ENCODE results near the gene ALKBH3. TPM values are rescaled to one million over a fixed set of nuclear protein-coding genes. Genes with fewer than 3 reads are reported as not detected.

Gene ALKBH3
- total and polyA plus RNA-seq, 10 of the 15 experiments (the other 5 are each of a cell fraction or from before 2014, with no cell fraction given) = 22.1 to 50.8 (median 38.5) TPM

- Histone ChIP-seq H3K9ac (ENCODE audit: control insufficient read depth, insufficient read depth, low read length) (no peak overlapping the region), H3K36me3 (ENCODE audit: control insufficient read depth in 2 of 2, insufficient read depth in 2 of 2, low read length in 1 of 2) (no peaks in the 10 kb centered on the region), H3K27me3 (replicated peaks in 1 of 2; ENCODE audit: control insufficient read depth in 2 of 2, insufficient read depth in 2 of 2, low read length in 1 of 2) (peaks cover 3 to 5% of the 10 kb centered on the region in 2 experiments), H3K27ac (ENCODE audit: control insufficient read depth, insufficient read depth) (no peak overlapping the region), H4K20me1 (ENCODE audit: control insufficient read depth, insufficient read depth) (no peaks in the 10 kb centered on the region), H3K4me1 (ENCODE audit: control insufficient read depth, insufficient read depth, low read length) (no peaks in the 10 kb centered on the region), H3K9me3 (replicated peaks; ENCODE audit: control insufficient read depth, insufficient read depth, low read length) (no peaks in the 10 kb centered on the region), H3K4me2 (ENCODE audit: control insufficient read depth, insufficient read depth) (no peak overlapping the region), H3K79me2 (ENCODE audit: control insufficient read depth, insufficient read depth, low read length) (no peaks in the 10 kb centered on the region), H3K4me3 (no peak overlapping the region), H2AFZ (ENCODE audit: control insufficient read depth, low read depth, low read length) (no peak overlapping the region)
- no TSS peak for BruUV-seq (replicated peaks)
- intact Hi-C loops (cut with micrococcal nuclease; ENCODE audit: unreplicated experiment) = no loop called here
- TF ChIP-seq ZNF384 (IDR thresholded peaks at IDR 0.05; ENCODE audit: borderline replicate concordance, low read depth, low read length) = no peak
- TF ChIP-seq, protein P1, sequence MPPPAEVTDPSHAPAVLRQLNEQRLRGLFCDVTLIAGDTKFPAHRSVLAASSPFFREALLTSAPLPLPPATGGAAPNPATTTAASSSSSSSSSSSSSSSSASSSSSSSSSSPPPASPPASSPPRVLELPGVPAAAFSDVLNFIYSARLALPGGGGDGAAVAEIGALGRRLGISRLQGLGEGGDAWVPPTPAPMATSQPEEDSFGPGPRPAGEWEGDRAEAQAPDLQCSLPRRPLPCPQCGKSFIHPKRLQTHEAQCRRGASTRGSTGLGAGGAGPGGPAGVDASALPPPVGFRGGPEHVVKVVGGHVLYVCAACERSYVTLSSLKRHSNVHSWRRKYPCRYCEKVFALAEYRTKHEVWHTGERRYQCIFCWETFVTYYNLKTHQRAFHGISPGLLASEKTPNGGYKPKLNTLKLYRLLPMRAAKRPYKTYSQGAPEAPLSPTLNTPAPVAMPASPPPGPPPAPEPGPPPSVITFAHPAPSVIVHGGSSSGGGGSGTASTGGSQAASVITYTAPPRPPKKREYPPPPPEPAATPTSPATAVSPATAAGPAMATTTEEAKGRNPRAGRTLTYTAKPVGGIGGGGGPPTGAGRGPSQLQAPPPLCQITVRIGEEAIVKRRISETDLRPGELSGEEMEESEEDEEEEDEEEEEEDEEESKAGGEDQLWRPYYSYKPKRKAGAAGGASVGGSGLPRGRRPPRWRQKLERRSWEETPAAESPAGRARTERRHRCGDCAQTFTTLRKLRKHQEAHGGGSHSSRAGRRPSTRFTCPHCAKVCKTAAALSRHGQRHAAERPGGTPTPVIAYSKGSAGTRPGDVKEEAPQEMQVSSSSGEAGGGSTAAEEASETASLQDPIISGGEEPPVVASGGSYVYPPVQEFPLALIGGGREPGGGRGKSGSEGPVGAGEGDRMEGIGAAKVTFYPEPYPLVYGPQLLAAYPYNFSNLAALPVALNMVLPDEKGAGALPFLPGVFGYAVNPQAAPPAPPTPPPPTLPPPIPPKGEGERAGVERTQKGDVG (CRISPR knock-in tag; IDR thresholded peaks at IDR 0.05) = no peak
- TF ChIP-seq CHD4 (IDR thresholded peaks at IDR 0.05) = no peak
- no peak for TF ChIP-seq CEBPB (IDR thresholded peaks at IDR 0.05; ENCODE audit: borderline replicate concordance in 1 of 2, low read depth in 2 of 2, low read length in 2 of 2)
- no peak for TF ChIP-seq USF1 (IDR thresholded peaks at IDR 0.05; ENCODE audit: borderline replicate concordance, extremely low read length, insufficient read depth, low read depth, low read length)
- no peak for TF ChIP-seq IRF3 (IDR thresholded peaks at IDR 0.05)
- FAIRE-seq (no peak), DNase-seq (ENCODE audit: low read depth, low spot score) (no peak), ATAC-seq (no peak)
- SMC1A ChIA-PET (ENCODE audit: uncharacterized antibody, unreplicated experiment) = no interaction called here
- CTCF ChIA-PET = no interaction called here
- in situ Hi-C loops (cut with MboI) = no loop called here
- POLR2A ChIA-PET = no interaction called here
- 16% methylated on average over 7 of the region's 7 CpGs for WGBS (ENCODE audit: insufficient coverage, insufficient replicate concordance, low lambda C conversion rate, missing lambda C conversion rate)
- RAD21 ChIA-PET (ENCODE audit: unreplicated experiment) = no interaction called here
Measured at GRCh38 chr11:43936076-43936475, 55.4 kb downstream of the ALKBH3 start.

Data from GM12878 (cell line).